ENCODE data around the gene IL26.

GRCh38 chr12:68210875-68211274, 14.7 kb downstream of the IL26 start:
- TF ChIP-seq, protein P1, sequence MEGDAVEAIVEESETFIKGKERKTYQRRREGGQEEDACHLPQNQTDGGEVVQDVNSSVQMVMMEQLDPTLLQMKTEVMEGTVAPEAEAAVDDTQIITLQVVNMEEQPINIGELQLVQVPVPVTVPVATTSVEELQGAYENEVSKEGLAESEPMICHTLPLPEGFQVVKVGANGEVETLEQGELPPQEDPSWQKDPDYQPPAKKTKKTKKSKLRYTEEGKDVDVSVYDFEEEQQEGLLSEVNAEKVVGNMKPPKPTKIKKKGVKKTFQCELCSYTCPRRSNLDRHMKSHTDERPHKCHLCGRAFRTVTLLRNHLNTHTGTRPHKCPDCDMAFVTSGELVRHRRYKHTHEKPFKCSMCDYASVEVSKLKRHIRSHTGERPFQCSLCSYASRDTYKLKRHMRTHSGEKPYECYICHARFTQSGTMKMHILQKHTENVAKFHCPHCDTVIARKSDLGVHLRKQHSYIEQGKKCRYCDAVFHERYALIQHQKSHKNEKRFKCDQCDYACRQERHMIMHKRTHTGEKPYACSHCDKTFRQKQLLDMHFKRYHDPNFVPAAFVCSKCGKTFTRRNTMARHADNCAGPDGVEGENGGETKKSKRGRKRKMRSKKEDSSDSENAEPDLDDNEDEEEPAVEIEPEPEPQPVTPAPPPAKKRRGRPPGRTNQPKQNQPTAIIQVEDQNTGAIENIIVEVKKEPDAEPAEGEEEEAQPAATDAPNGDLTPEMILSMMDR (IDR thresholded peaks at IDR 0.05; ENCODE audit: poor library complexity, severe bottlenecking): no peak
- TF ChIP-seq POLR2AphosphoS5 (IDR thresholded peaks at IDR 0.05) (no peak), EZH2 (IDR thresholded peaks at IDR 0.05; ENCODE audit: borderline replicate concordance, insufficient read depth, low read length, poor library complexity, severe bottlenecking) (no peak), SMC3 (conservative IDR thresholded peaks at IDR 0.05; ENCODE audit: poor library complexity) (no peak), EP300 (conservative IDR thresholded peaks at IDR 0.05; ENCODE audit: poor library complexity, severe bottlenecking) (no peak), MXI1 (conservative IDR thresholded peaks at IDR 0.05; ENCODE audit: poor library complexity, severe bottlenecking) (no peak), RAD21 (conservative IDR thresholded peaks at IDR 0.05) (no peak), REST (IDR thresholded peaks at IDR 0.05; ENCODE audit: borderline replicate concordance) (no peak), TAF1 (IDR thresholded peaks at IDR 0.05; ENCODE audit: low read depth) (no peak)

Data from neural cell (in vitro differentiated cells).